GM23338 (cell line): Measurements from ENCODE around the gene ADAM30. TPM values are rescaled to one million over a fixed set of nuclear protein-coding genes. Genes with fewer than 3 reads are reported as not detected.

Source experiments
- ATAC-seq: fragments of 200-7000 bp; cut with Tn5 transposase; 3 replicates; pipeline ENCODE4 v1.9.1; 2020
- DNase-seq: peaks from one replicate; pipeline ENCODE4 v3.0.0-alpha.2; 2015; ENCODE audit warnings: low spot score
- H2AFZ ChIP-seq: fragments of 200-600 bp; sonication (generic); 2 replicates; pipeline ENCODE4 v1.8.0; 2016; ENCODE audit warnings: antibody characterized with exemption, mild to moderate bottlenecking, moderate library complexity
- H3F3A ChIP-seq: fragments of 200-600 bp; sonication (generic); replicated peaks from 2 replicates; pipeline ENCODE4 v1.8.0; 2017; ENCODE audit warnings: antibody characterized with exemption, mixed run types, low read depth
- H3K27ac ChIP-seq: fragments of 200-600 bp; sonication (generic); 2 replicates; pipeline ENCODE4 v1.6.1; 2016; ENCODE audit warnings: low read depth
- H3K27me3 ChIP-seq: fragments of 200-600 bp; sonication (generic); 2 replicates; pipeline ENCODE4 v1.8.0; 2016; ENCODE audit warnings: mild to moderate bottlenecking, mixed run types, moderate library complexity; ENCODE audit not compliant: insufficient read depth
- H3K36me3 ChIP-seq: fragments of 200-600 bp; sonication (generic); 2 replicates; pipeline ENCODE4 v1.8.0; 2016; ENCODE audit warnings: mild to moderate bottlenecking; ENCODE audit not compliant: insufficient read depth
- H3K4me1 ChIP-seq: fragments of 200-600 bp; sonication (generic); 2 replicates; pipeline ENCODE4 v1.8.0; 2016; ENCODE audit warnings: mild to moderate bottlenecking, moderate library complexity; ENCODE audit not compliant: insufficient read depth
- H3K4me2 ChIP-seq: fragments of 200-600 bp; sonication (generic); 2 replicates; pipeline ENCODE4 v1.7.1; 2017; ENCODE audit warnings: mixed run types
- H3K4me3 ChIP-seq: fragments of 200-600 bp; sonication (generic); 2 replicates; pipeline ENCODE4 v1.6.1; 2016; ENCODE audit warnings: mixed run types
- H3K79me2 ChIP-seq: fragments of 200-600 bp; sonication (generic); replicated peaks from 2 replicates; pipeline ENCODE4 v1.8.0; 2017; ENCODE audit warnings: mild to moderate bottlenecking; ENCODE audit not compliant: insufficient read depth
- H3K9me2 ChIP-seq: fragments of 200-600 bp; sonication (generic); 2 replicates; pipeline ENCODE4 v1.8.0; 2017; ENCODE audit not compliant: insufficient read depth
- H4K20me1 ChIP-seq: fragments of 200-600 bp; sonication (generic); replicated peaks from 2 replicates; pipeline ENCODE4 v1.8.0; 2017; ENCODE audit warnings: mild to moderate bottlenecking; ENCODE audit not compliant: insufficient read depth
- H3K27ac Mint-ChIP-seq: 2 replicates; pipeline ENCODE4 v1.8.0; 2020; ENCODE audit warnings: inconsistent platforms, mild to moderate bottlenecking, moderate library complexity, mixed read lengths
- H3K27me3 Mint-ChIP-seq: 3 replicates; pipeline ENCODE4 v1.8.0; 2022; ENCODE audit warnings: low read depth, mild to moderate bottlenecking, moderate library complexity, mixed read lengths, inconsistent platforms; ENCODE audit not compliant: insufficient read depth, poor library complexity
- H3K36me3 Mint-ChIP-seq: 3 replicates; pipeline ENCODE4 v1.8.0; 2021; ENCODE audit warnings: low read depth, mild to moderate bottlenecking, inconsistent platforms, moderate library complexity, mixed read lengths
- H3K4me1 Mint-ChIP-seq: 3 replicates; pipeline ENCODE4 v1.8.0; 2020; ENCODE audit warnings: mild to moderate bottlenecking, inconsistent platforms, mixed read lengths
- H3K4me3 Mint-ChIP-seq: 3 replicates; pipeline ENCODE4 v1.8.0; 2021; ENCODE audit warnings: moderate library complexity, mild to moderate bottlenecking, inconsistent platforms, mixed read lengths
- H3K9me3 Mint-ChIP-seq: 3 replicates; pipeline ENCODE4 v1.8.0; 2020; ENCODE audit warnings: moderate library complexity, mild to moderate bottlenecking, inconsistent platforms, mixed read lengths
- CREB1 ChIP-seq: fragments of 250-450 bp; sonication (Bioruptor Pico); IDR thresholded peaks from 2 replicates; pipeline ENCODE4 v1.5.0; 2020; ENCODE audit warnings: low read depth, mild to moderate bottlenecking, moderate library complexity
- EZH2 ChIP-seq: fragments of 200-600 bp; sonication (generic); IDR thresholded peaks from one replicate; pipeline ENCODE4 v1.8.0; 2017; ENCODE audit warnings: antibody characterized with exemption, mild to moderate bottlenecking, low read depth; ENCODE audit not compliant: unreplicated experiment
- EZH2phosphoT487 ChIP-seq: fragments of 200-600 bp; sonication (generic); IDR thresholded peaks from one replicate; pipeline ENCODE4 v1.8.1; 2018; ENCODE audit warnings: antibody characterized with exemption; ENCODE audit not compliant: unreplicated experiment
- JUNB ChIP-seq: IDR thresholded peaks from one replicate; pipeline ENCODE4 v1.6.1; 2016; ENCODE audit warnings: antibody characterized with exemption; ENCODE audit not compliant: unreplicated experiment
- NANOG ChIP-seq: IDR thresholded peaks from 2 replicates; pipeline ENCODE4 v1.6.1; 2016; ENCODE audit warnings: antibody characterized with exemption, borderline replicate concordance
- POLR2AphosphoS5 ChIP-seq: IDR thresholded peaks from 2 replicates; pipeline ENCODE4 v1.6.1; 2016; ENCODE audit warnings: antibody characterized with exemption, low read depth
- STAT1 ChIP-seq: IDR thresholded peaks from one replicate; pipeline ENCODE4 v1.6.1; 2016; ENCODE audit warnings: antibody characterized with exemption; ENCODE audit not compliant: unreplicated experiment
- ZNF114 ChIP-seq: fragments of 250-450 bp; sonication (Bioruptor Pico); IDR thresholded peaks from 2 replicates; pipeline ENCODE4 v1.5.0; 2020; ENCODE audit warnings: mild to moderate bottlenecking, moderate library complexity
- ZNF331 ChIP-seq: fragments of 250-450 bp; sonication (Bioruptor Pico); IDR thresholded peaks from 2 replicates; pipeline ENCODE4 v1.5.0; 2020; ENCODE audit warnings: low read depth, mild to moderate bottlenecking, moderate library complexity
- polyA plus RNA-seq: library from polyadenylated mRNA; unstranded; fragments of >200 nt; fragmentation: Nextera tagmentation; extraction: Ambion mirVana; gene quantifications from 2 replicates; pipeline ENCODE4 v1.2.1, GENCODE V29; 2016
- total RNA-seq: library from RNA; depleted of rRNA; stranded (reverse); fragments of >200 nt; shearing (Covaris generic); gene quantifications from 2 replicates; pipeline ENCODE4 v1.2.3, GENCODE V29; 2014
- TF ChIP-seq, protein P1 (sequence below), 2 experiments: fragments of 200-600 bp in 1 of 2; sonication (generic) in 1 of 2; conservative IDR thresholded peaks; 2 replicates each; pipeline versions ENCODE4 v1.5.1 to v1.6.1; 2016 to 2017; ENCODE audit warnings: antibody characterized with exemption in 2 of 2, low read depth in 2 of 2, mild to moderate bottlenecking in 2 of 2, moderate library complexity in 1 of 2
- TF ChIP-seq, protein P2 (sequence below): IDR thresholded peaks from 2 replicates; pipeline ENCODE4 v1.6.1; 2016; ENCODE audit warnings: antibody characterized with exemption
- TF ChIP-seq, protein P3 (sequence below): fragments of 250-450 bp; sonication (Bioruptor Pico); IDR thresholded peaks from 2 replicates; pipeline ENCODE4 v1.5.0; 2020; ENCODE audit warnings: mild to moderate bottlenecking, moderate library complexity
- TF ChIP-seq, protein P4 (sequence below): IDR thresholded peaks from one replicate; pipeline ENCODE4 v1.6.1; 2018; ENCODE audit warnings: antibody characterized with exemption; ENCODE audit not compliant: unreplicated experiment

The ADAM30 gene
- total and polyA plus RNA-seq, 2 experiments from 2014 or later = not detected

DNA sequence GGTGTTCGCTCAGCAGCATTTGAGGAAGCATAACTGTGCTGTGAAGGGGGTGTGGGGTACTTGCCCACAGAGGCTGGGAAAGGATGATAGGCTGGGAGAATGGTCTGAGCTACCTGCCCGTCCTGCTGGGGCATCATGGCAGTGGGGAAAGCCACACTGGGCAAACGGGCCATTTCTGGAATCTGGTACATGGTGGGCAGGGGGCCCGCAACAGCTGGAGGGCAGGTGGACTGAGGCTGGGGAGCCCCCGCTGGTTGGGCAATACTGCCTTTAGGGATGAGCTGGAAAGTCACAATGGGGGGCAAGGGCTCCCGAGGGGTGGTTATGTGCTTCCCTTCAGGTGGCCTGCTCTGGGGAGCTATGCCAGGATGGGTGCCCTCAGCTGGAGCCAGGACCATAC, 19.2 kb upstream of the ADAM30 start:
- TF ChIP-seq, protein P1, sequence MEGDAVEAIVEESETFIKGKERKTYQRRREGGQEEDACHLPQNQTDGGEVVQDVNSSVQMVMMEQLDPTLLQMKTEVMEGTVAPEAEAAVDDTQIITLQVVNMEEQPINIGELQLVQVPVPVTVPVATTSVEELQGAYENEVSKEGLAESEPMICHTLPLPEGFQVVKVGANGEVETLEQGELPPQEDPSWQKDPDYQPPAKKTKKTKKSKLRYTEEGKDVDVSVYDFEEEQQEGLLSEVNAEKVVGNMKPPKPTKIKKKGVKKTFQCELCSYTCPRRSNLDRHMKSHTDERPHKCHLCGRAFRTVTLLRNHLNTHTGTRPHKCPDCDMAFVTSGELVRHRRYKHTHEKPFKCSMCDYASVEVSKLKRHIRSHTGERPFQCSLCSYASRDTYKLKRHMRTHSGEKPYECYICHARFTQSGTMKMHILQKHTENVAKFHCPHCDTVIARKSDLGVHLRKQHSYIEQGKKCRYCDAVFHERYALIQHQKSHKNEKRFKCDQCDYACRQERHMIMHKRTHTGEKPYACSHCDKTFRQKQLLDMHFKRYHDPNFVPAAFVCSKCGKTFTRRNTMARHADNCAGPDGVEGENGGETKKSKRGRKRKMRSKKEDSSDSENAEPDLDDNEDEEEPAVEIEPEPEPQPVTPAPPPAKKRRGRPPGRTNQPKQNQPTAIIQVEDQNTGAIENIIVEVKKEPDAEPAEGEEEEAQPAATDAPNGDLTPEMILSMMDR (conservative IDR thresholded peaks at IDR 0.05; ENCODE audit: low read depth in 2 of 2) = no peak
- TF ChIP-seq ZNF114 (CRISPR knock-in tag) (no peak), CREB1 (no peak), POLR2AphosphoS5 (no peak), JUNB (no peak), STAT1 (no peak), NANOG (no peak), EZH2phosphoT487 (no peak), EZH2 (no peak), ZNF331 (CRISPR knock-in tag) (no peak)
- TF ChIP-seq, protein P2, sequence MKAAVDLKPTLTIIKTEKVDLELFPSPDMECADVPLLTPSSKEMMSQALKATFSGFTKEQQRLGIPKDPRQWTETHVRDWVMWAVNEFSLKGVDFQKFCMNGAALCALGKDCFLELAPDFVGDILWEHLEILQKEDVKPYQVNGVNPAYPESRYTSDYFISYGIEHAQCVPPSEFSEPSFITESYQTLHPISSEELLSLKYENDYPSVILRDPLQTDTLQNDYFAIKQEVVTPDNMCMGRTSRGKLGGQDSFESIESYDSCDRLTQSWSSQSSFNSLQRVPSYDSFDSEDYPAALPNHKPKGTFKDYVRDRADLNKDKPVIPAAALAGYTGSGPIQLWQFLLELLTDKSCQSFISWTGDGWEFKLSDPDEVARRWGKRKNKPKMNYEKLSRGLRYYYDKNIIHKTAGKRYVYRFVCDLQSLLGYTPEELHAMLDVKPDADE = no peak
- TF ChIP-seq, protein P3, sequence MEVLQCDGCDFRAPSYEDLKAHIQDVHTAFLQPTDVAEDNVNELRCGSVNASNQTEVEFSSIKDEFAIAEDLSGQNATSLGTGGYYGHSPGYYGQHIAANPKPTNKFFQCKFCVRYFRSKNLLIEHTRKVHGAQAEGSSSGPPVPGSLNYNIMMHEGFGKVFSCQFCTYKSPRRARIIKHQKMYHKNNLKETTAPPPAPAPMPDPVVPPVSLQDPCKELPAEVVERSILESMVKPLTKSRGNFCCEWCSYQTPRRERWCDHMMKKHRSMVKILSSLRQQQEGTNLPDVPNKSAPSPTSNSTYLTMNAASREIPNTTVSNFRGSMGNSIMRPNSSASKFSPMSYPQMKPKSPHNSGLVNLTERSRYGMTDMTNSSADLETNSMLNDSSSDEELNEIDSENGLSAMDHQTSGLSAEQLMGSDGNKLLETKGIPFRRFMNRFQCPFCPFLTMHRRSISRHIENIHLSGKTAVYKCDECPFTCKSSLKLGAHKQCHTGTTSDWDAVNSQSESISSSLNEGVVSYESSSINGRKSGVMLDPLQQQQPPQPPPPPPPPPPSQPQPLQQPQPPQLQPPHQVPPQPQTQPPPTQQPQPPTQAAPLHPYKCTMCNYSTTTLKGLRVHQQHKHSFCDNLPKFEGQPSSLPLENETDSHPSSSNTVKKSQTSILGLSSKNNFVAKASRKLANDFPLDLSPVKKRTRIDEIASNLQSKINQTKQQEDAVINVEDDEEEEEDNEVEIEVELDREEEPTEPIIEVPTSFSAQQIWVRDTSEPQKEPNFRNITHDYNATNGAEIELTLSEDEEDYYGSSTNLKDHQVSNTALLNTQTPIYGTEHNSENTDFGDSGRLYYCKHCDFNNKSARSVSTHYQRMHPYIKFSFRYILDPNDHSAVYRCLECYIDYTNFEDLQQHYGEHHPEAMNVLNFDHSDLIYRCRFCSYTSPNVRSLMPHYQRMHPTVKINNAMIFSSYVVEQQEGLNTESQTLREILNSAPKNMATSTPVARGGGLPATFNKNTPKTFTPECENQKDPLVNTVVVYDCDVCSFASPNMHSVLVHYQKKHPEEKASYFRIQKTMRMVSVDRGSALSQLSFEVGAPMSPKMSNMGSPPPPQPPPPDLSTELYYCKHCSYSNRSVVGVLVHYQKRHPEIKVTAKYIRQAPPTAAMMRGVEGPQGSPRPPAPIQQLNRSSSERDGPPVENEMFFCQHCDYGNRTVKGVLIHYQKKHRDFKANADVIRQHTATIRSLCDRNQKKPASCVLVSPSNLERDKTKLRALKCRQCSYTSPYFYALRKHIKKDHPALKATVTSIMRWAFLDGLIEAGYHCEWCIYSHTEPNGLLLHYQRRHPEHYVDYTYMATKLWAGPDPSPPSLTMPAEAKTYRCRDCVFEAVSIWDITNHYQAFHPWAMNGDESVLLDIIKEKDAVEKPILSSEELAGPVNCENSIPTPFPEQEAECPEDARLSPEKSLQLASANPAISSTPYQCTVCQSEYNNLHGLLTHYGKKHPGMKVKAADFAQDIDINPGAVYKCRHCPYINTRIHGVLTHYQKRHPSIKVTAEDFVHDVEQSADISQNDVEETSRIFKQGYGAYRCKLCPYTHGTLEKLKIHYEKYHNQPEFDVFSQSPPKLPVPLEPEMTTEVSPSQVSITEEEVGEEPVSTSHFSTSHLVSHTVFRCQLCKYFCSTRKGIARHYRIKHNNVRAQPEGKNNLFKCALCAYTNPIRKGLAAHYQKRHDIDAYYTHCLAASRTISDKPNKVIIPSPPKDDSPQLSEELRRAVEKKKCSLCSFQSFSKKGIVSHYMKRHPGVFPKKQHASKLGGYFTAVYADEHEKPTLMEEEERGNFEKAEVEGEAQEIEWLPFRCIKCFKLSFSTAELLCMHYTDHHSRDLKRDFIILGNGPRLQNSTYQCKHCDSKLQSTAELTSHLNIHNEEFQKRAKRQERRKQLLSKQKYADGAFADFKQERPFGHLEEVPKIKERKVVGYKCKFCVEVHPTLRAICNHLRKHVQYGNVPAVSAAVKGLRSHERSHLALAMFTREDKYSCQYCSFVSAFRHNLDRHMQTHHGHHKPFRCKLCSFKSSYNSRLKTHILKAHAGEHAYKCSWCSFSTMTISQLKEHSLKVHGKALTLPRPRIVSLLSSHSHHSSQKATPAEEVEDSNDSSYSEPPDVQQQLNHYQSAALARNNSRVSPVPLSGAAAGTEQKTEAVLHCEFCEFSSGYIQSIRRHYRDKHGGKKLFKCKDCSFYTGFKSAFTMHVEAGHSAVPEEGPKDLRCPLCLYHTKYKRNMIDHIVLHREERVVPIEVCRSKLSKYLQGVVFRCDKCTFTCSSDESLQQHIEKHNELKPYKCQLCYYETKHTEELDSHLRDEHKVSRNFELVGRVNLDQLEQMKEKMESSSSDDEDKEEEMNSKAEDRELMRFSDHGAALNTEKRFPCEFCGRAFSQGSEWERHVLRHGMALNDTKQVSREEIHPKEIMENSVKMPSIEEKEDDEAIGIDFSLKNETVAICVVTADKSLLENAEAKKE (CRISPR knock-in tag) = no peak
- TF ChIP-seq, protein P4, sequence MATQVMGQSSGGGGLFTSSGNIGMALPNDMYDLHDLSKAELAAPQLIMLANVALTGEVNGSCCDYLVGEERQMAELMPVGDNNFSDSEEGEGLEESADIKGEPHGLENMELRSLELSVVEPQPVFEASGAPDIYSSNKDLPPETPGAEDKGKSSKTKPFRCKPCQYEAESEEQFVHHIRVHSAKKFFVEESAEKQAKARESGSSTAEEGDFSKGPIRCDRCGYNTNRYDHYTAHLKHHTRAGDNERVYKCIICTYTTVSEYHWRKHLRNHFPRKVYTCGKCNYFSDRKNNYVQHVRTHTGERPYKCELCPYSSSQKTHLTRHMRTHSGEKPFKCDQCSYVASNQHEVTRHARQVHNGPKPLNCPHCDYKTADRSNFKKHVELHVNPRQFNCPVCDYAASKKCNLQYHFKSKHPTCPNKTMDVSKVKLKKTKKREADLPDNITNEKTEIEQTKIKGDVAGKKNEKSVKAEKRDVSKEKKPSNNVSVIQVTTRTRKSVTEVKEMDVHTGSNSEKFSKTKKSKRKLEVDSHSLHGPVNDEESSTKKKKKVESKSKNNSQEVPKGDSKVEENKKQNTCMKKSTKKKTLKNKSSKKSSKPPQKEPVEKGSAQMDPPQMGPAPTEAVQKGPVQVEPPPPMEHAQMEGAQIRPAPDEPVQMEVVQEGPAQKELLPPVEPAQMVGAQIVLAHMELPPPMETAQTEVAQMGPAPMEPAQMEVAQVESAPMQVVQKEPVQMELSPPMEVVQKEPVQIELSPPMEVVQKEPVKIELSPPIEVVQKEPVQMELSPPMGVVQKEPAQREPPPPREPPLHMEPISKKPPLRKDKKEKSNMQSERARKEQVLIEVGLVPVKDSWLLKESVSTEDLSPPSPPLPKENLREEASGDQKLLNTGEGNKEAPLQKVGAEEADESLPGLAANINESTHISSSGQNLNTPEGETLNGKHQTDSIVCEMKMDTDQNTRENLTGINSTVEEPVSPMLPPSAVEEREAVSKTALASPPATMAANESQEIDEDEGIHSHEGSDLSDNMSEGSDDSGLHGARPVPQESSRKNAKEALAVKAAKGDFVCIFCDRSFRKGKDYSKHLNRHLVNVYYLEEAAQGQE = no peak
- peaks cover 33% of the 10 kb centered on the region for H3K36me3 Mint-ChIP-seq
- H3K9me3 Mint-ChIP-seq = no peaks in the 10 kb centered on the region; the same call in 2 of the 3 replicates
- H3K4me3 Mint-ChIP-seq = no peak overlapping the region
- no peak overlapping the region for H3K27ac ChIP-seq
- no peak for ATAC-seq
- no peaks in the 10 kb centered on the region for H3K79me2 ChIP-seq
- H3K4me1 ChIP-seq = peaks cover under 1% of the 10 kb centered on the region; the same call in 1 of the 2 replicates
- H3K27me3 Mint-ChIP-seq = no peaks in the 10 kb centered on the region
- no peaks in the 10 kb centered on the region for H3F3A ChIP-seq
- H3K36me3 ChIP-seq = peaks cover 11% of the 10 kb centered on the region; the same call in 1 of the 2 replicates
- no peaks in the 10 kb centered on the region for H3K27me3 ChIP-seq
- H3K4me1 Mint-ChIP-seq = peaks cover 7% of the 10 kb centered on the region
- no peak overlapping the region for H2AFZ ChIP-seq
- H3K4me3 ChIP-seq = no peak overlapping the region
- no peak overlapping the region for H3K27ac Mint-ChIP-seq
- H4K20me1 ChIP-seq = peaks cover 5% of the 10 kb centered on the region
- no peaks in the 10 kb centered on the region; the same call in 1 of the 2 replicates for H3K9me2 ChIP-seq
- H3K4me2 ChIP-seq = no peak overlapping the region
- DNase-seq = no peak
